ENCODE measurements around the gene P2RX1. TPM values are rescaled to one million over a fixed set of nuclear protein-coding genes. Genes with fewer than 3 reads are reported as not detected.

The P2RX1 gene
- total and polyA plus RNA-seq, 4 donors, result 0.44 to 5.2 (median 0.64) TPM

DNA sequence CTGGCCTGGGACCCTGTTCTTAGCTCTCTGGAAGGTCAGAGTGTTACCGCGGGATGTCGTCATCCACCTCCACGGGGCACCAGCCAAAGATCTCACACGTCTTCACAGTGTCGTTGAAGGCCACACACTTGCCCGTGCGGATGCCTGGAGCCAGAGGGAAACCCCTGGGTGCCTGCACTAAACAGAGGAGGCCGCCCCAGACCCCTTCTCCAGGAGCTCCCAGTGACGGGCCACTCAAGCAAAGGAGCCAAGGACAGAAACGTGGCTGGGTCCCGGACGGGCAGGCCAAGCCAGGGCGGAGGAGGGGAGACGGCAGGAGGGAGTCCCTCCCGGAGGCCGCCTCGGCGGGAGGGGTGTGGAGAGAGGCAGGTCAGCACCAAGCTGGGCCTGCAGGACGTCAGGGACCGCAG, 12.4 kb downstream of the P2RX1 start (continued):
- TF ChIP-seq, protein P1, sequence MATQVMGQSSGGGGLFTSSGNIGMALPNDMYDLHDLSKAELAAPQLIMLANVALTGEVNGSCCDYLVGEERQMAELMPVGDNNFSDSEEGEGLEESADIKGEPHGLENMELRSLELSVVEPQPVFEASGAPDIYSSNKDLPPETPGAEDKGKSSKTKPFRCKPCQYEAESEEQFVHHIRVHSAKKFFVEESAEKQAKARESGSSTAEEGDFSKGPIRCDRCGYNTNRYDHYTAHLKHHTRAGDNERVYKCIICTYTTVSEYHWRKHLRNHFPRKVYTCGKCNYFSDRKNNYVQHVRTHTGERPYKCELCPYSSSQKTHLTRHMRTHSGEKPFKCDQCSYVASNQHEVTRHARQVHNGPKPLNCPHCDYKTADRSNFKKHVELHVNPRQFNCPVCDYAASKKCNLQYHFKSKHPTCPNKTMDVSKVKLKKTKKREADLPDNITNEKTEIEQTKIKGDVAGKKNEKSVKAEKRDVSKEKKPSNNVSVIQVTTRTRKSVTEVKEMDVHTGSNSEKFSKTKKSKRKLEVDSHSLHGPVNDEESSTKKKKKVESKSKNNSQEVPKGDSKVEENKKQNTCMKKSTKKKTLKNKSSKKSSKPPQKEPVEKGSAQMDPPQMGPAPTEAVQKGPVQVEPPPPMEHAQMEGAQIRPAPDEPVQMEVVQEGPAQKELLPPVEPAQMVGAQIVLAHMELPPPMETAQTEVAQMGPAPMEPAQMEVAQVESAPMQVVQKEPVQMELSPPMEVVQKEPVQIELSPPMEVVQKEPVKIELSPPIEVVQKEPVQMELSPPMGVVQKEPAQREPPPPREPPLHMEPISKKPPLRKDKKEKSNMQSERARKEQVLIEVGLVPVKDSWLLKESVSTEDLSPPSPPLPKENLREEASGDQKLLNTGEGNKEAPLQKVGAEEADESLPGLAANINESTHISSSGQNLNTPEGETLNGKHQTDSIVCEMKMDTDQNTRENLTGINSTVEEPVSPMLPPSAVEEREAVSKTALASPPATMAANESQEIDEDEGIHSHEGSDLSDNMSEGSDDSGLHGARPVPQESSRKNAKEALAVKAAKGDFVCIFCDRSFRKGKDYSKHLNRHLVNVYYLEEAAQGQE (IDR thresholded peaks at IDR 0.05), result no peak
- TF ChIP-seq JUND (IDR thresholded peaks at IDR 0.05), result no peak

DNA sequence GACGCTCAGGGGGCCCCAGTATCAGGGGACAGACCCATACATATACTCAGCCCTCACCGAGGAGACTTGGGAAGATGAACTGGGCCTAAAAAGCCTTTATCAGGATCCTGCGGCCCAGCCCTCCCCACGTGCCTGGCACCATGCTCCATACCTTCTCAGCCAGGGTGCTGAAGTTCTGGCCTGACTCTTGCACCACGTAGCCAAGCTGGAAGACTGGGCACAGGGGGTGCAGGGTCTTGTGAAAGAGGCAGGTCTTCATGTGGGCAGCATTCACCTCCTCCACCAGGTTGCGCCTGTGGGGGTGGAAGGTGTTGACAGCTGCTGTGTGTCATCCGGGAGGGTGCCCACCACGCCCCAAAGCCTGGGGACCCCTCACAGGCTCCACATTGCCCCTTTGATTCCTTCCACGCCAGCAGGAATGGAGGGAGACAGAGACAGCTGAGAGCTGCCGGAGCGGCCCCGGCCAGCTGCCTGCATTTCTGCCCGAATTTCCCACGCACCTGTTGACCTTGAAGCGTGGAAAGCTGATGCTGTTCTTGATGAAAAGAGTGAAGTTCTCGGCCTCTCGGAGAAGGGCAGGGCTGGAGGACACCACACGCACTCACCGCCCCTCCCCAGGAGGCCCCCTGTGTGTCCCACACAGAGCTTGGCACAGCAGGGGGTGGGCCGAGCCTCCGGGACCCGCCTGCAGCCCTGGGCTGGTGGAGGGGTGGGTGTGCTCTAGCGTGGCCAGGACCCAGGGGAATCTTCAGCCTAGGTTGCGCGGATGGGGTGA, 13.0 kb downstream of the P2RX1 start:
- Histone ChIP-seq H3K4me3 (ENCODE audit: low read depth in 1 of 3, low read length in 3 of 3) (no peak overlapping the region), H3K4me1 (ENCODE audit: control insufficient read depth in 4 of 4, insufficient read depth in 4 of 4, low read length in 3 of 4) (no peaks in the 10 kb centered on the region), H3K36me3 (ENCODE audit: control insufficient read depth in 4 of 4, insufficient read depth in 3 of 4, low read depth in 1 of 4, low read length in 3 of 4) (no peaks in the 10 kb centered on the region), H3K9ac (ENCODE audit: low read depth in 1 of 2, low read length in 2 of 2) (no peak overlapping the region), H3K27ac (ENCODE audit: low read depth in 1 of 2, low read length in 2 of 2) (no peak overlapping the region), H3K27me3 (ENCODE audit: control insufficient read depth in 4 of 4, insufficient read depth in 4 of 4, low read length in 3 of 4) (no peaks in the 10 kb centered on the region), H3K9me3 (ENCODE audit: control insufficient read depth in 4 of 4, low read length in 3 of 4) (no peaks in the 10 kb centered on the region)
- WGBS, result 74% methylated on average over 25 of the region's 25 CpGs
- TF ChIP-seq RXRA (IDR thresholded peaks at IDR 0.05), result no peak
- no peak for TF ChIP-seq HNF4A (conservative IDR thresholded peaks at IDR 0.05)
- no peak for TF ChIP-seq GABPA (IDR thresholded peaks at IDR 0.05 in 1 of 2, conservative IDR thresholded peaks at IDR 0.05 in 1 of 2)
- TF ChIP-seq FOXA1 (IDR thresholded peaks at IDR 0.05), result no peak
- no peak for TF ChIP-seq RAD21 (IDR thresholded peaks at IDR 0.05)
- TF ChIP-seq, protein P2, sequence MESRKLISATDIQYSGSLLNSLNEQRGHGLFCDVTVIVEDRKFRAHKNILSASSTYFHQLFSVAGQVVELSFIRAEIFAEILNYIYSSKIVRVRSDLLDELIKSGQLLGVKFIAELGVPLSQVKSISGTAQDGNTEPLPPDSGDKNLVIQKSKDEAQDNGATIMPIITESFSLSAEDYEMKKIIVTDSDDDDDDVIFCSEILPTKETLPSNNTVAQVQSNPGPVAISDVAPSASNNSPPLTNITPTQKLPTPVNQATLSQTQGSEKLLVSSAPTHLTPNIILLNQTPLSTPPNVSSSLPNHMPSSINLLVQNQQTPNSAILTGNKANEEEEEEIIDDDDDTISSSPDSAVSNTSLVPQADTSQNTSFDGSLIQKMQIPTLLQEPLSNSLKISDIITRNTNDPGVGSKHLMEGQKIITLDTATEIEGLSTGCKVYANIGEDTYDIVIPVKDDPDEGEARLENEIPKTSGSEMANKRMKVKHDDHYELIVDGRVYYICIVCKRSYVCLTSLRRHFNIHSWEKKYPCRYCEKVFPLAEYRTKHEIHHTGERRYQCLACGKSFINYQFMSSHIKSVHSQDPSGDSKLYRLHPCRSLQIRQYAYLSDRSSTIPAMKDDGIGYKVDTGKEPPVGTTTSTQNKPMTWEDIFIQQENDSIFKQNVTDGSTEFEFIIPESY (IDR thresholded peaks at IDR 0.05), result no peak
- no peak for TF ChIP-seq FOXA2 (IDR thresholded peaks at IDR 0.05)
- no peak for TF ChIP-seq TAF1 (conservative IDR thresholded peaks at IDR 0.05)
- TF ChIP-seq JUND (IDR thresholded peaks at IDR 0.05), result no peak
- TF ChIP-seq, protein P3, sequence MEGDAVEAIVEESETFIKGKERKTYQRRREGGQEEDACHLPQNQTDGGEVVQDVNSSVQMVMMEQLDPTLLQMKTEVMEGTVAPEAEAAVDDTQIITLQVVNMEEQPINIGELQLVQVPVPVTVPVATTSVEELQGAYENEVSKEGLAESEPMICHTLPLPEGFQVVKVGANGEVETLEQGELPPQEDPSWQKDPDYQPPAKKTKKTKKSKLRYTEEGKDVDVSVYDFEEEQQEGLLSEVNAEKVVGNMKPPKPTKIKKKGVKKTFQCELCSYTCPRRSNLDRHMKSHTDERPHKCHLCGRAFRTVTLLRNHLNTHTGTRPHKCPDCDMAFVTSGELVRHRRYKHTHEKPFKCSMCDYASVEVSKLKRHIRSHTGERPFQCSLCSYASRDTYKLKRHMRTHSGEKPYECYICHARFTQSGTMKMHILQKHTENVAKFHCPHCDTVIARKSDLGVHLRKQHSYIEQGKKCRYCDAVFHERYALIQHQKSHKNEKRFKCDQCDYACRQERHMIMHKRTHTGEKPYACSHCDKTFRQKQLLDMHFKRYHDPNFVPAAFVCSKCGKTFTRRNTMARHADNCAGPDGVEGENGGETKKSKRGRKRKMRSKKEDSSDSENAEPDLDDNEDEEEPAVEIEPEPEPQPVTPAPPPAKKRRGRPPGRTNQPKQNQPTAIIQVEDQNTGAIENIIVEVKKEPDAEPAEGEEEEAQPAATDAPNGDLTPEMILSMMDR (IDR thresholded peaks at IDR 0.05; ENCODE audit: low read depth, low read length, missing input control), result no peak
- TF ChIP-seq, protein P1 (IDR thresholded peaks at IDR 0.05), result no peak
- TF ChIP-seq, protein P4, sequence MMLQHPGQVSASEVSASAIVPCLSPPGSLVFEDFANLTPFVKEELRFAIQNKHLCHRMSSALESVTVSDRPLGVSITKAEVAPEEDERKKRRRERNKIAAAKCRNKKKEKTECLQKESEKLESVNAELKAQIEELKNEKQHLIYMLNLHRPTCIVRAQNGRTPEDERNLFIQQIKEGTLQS (IDR thresholded peaks at IDR 0.05), result no peak
- TF ChIP-seq, protein P5, sequence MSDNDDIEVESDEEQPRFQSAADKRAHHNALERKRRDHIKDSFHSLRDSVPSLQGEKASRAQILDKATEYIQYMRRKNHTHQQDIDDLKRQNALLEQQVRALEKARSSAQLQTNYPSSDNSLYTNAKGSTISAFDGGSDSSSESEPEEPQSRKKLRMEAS (IDR thresholded peaks at IDR 0.05), result no peak
- TF ChIP-seq NR2F2 (IDR thresholded peaks at IDR 0.05), result no peak
- TF ChIP-seq HNF4G (IDR thresholded peaks at IDR 0.05), result no peak
- DNase-seq (ENCODE audit: low spot score), result no peak
